ENCODE data around the gene CNOT4. TPM values are rescaled to one million over a fixed set of nuclear protein-coding genes. Genes with fewer than 3 reads are reported as not detected.

CNOT4 gene
- total and polyA plus RNA-seq, 2 of the 13 experiments (the other 11 are each of a cell fraction or from before 2014, with no cell fraction given), result 7.4 to 8.4 TPM

DNA sequence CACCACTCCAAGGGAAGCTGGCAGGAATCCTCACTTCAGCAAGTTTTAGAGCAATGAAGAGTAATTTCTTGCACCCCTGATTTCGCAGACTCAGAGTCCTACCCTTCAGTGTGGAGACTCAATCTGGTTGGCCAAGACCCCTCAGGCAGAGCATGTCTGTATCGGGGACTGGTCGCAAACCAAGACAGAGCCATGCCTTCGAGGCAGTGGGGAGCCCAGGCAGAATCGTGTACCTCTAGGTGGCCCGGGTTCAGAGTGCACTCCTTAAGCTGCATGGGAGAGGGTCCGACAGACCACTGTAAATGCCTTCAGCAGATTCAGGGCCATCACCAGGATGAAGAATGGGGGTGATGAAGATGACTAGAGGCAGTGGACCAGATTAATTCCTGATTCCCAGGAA, 181.4 kb downstream of the CNOT4 start:
- Histone ChIP-seq H3K4me2 (ENCODE audit: low read depth, low read length) (no peak overlapping the region), H3K27me3 (ENCODE audit: control insufficient read depth in 1 of 2, insufficient read depth in 2 of 2, low read length in 2 of 2) (peaks cover 0 to 6% of the 10 kb centered on the region in 2 experiments; a peak in 2 of 5 replicates), H3K27ac (ENCODE audit: extremely low read length, insufficient read depth, low read length) (no peak overlapping the region), H3K9ac (ENCODE audit: insufficient read depth, low read depth, low read length) (no peak overlapping the region), H4K20me1 (ENCODE audit: insufficient read depth, low read length) (no peaks in the 10 kb centered on the region), H3K9me3 (ENCODE audit: low read length) (no peaks in the 10 kb centered on the region), H2AFZ (ENCODE audit: low read length) (no peak overlapping the region), H3K79me2 (ENCODE audit: insufficient read depth, low read length) (no peaks in the 10 kb centered on the region), H3K4me1 (ENCODE audit: insufficient read depth, low read length) (no peaks in the 10 kb centered on the region), H3K4me3 (replicated peaks in 1 of 3; ENCODE audit: insufficient read depth in 1 of 3, low read depth in 2 of 3, low read length in 3 of 3) (no peak overlapping the region), H3K36me3 (replicated peaks in 1 of 2; ENCODE audit: control insufficient read depth in 1 of 2, insufficient read depth in 2 of 2, low read length in 2 of 2) (no peaks in the 10 kb centered on the region)
- POLR2A ChIA-PET, result no interaction called here
- WGBS (ENCODE audit: low lambda C conversion rate), result 50% methylated on average over 5 of the region's 7 CpGs
- ATAC-seq, result no peak
- TF ChIP-seq, protein P1, sequence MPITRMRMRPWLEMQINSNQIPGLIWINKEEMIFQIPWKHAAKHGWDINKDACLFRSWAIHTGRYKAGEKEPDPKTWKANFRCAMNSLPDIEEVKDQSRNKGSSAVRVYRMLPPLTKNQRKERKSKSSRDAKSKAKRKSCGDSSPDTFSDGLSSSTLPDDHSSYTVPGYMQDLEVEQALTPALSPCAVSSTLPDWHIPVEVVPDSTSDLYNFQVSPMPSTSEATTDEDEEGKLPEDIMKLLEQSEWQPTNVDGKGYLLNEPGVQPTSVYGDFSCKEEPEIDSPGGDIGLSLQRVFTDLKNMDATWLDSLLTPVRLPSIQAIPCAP (CRISPR knock-in tag; IDR thresholded peaks at IDR 0.05; ENCODE audit: low read depth), result no peak
- no peak for TF ChIP-seq PATZ1 (CRISPR knock-in tag; IDR thresholded peaks at IDR 0.05)
- TF ChIP-seq HES4 (CRISPR knock-in tag; IDR thresholded peaks at IDR 0.05; ENCODE audit: borderline replicate concordance), result no peak
- no peak for TF ChIP-seq HOXA7 (CRISPR knock-in tag; IDR thresholded peaks at IDR 0.05)
- TF ChIP-seq, protein P2, sequence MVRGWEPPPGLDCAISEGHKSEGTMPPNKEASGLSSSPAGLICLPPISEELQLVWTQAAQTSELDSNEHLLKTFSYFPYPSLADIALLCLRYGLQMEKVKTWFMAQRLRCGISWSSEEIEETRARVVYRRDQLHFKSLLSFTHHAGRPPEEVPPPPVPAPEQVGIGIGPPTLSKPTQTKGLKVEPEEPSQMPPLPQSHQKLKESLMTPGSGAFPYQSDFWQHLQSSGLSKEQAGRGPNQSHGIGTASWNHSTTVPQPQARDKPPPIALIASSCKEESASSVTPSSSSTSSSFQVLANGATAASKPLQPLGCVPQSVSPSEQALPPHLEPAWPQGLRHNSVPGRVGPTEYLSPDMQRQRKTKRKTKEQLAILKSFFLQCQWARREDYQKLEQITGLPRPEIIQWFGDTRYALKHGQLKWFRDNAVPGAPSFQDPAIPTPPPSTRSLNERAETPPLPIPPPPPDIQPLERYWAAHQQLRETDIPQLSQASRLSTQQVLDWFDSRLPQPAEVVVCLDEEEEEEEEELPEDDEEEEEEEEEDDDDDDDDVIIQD (CRISPR knock-in tag; IDR thresholded peaks at IDR 0.05; ENCODE audit: low read depth), result no peak
- TF ChIP-seq TMF1 (CRISPR knock-in tag; IDR thresholded peaks at IDR 0.05; ENCODE audit: low read depth), result no peak
- no peak for TF ChIP-seq SRSF9 (IDR thresholded peaks at IDR 0.05; ENCODE audit: borderline replicate concordance, insufficient read depth, low read depth, low read length, poor library complexity, severe bottlenecking)
- no peak for TF ChIP-seq ZNF792 (CRISPR knock-in tag; IDR thresholded peaks at IDR 0.05)
- TF ChIP-seq PHF8 (CRISPR knock-in tag; IDR thresholded peaks at IDR 0.05), result no peak
- no peak for TF ChIP-seq ARNT2 (CRISPR knock-in tag; IDR thresholded peaks at IDR 0.05; ENCODE audit: low read depth)
- TF ChIP-seq, protein P3, sequence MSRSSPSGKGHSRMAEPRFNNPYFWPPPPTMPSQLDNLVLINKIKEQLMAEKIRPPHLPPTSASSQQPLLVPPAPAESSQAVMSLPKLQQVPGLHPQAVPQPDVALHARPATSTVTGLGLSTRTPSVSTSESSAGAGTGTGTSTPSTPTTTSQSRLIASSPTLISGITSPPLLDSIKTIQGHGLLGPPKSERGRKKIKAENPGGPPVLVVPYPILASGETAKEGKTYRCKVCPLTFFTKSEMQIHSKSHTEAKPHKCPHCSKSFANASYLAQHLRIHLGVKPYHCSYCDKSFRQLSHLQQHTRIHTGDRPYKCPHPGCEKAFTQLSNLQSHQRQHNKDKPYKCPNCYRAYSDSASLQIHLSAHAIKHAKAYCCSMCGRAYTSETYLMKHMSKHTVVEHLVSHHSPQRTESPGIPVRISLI (CRISPR knock-in tag; IDR thresholded peaks at IDR 0.05; ENCODE audit: borderline replicate concordance), result no peak
- TF ChIP-seq E2F5 (CRISPR knock-in tag; conservative IDR thresholded peaks at IDR 0.05), result no peak
- FAIRE-seq, result no peak
- intact Hi-C loops (cut with micrococcal nuclease; ENCODE audit: unreplicated experiment), result no loop called here
- CTCF ChIA-PET (ENCODE audit: low intra/inter-chr PET ratio, low total read pairs), result no interaction called here
- no peak for DNase-seq (ENCODE audit: low spot score)
- in situ Hi-C loops (cut with HindIII; ENCODE audit: extremely low pct_ligation_motif_present, low pct_unique_long_range_greater_than_20kb), result no loop called here
- BruUV-seq (replicated peaks), result no TSS peak

All from HepG2 (cell line).